ENCODE measurements around the gene GPRC5B.

Gene GPRC5B

GRCh38 chr16:19842426-19843157 is 42.1 kb downstream of the GPRC5B start:
- no peak for DNase-seq

- no peak for DNase-seq
Observed at GRCh38 chr16:19841184-19841583, 43.5 kb downstream of the GPRC5B start.

GRCh38 chr16:19840524-19841110 is 44.0 kb downstream of the GPRC5B start:
- no peak for DNase-seq

- DNase-seq, result no peak
Observed at GRCh38 chr16:19837984-19838707, 46.5 kb downstream of the GPRC5B start.

GRCh38 chr16:19837331-19837980 is 47.2 kb downstream of the GPRC5B start:
- no peak for DNase-seq

GRCh38 chr16:19835968-19836421 is 48.7 kb downstream of the GPRC5B start:
- no peak for DNase-seq

GRCh38 chr16:19835196-19835595 is 49.5 kb downstream of the GPRC5B start:
- DNase-seq, result no peak

GRCh38 chr16:19833581-19833980 is 51.1 kb downstream of the GPRC5B start:
- DNase-seq, result no peak

- no peak for DNase-seq
Observed at GRCh38 chr16:19833176-19833575, 51.5 kb downstream of the GPRC5B start.

GRCh38 chr16:19831678-19832077 is 53.0 kb downstream of the GPRC5B start:
- no peak for DNase-seq

- no peak for DNase-seq
Observed at GRCh38 chr16:19830902-19831560, 53.6 kb downstream of the GPRC5B start.

GRCh38 chr16:19829844-19830692 is 54.6 kb downstream of the GPRC5B start:
- DNase-seq, result no peak

GRCh38 chr16:19824216-19824615 is 60.4 kb downstream of the GPRC5B start:
- no peak for DNase-seq

GRCh38 chr16:19823322-19823721 is 61.3 kb downstream of the GPRC5B start:
- DNase-seq, result no peak

GRCh38 chr16:19822533-19822932 is 62.1 kb downstream of the GPRC5B start:
- DNase-seq, result no peak

- no peak for DNase-seq
Observed at GRCh38 chr16:19817875-19818274, 66.8 kb downstream of the GPRC5B start.

GRCh38 chr16:19817122-19817521 is 67.5 kb downstream of the GPRC5B start:
- no peak for DNase-seq

- DNase-seq, result no peak
Observed at GRCh38 chr16:19815418-19815817, 69.2 kb downstream of the GPRC5B start.

GRCh38 chr16:19812986-19813385 is 71.7 kb downstream of the GPRC5B start:
- no peak for DNase-seq

- DNase-seq, result no peak
Observed at GRCh38 chr16:19810817-19811731, 73.6 kb downstream of the GPRC5B start.

- DNase-seq, result no peak
Observed at GRCh38 chr16:19809693-19810092, 75.0 kb downstream of the GPRC5B start.

All from bone marrow (tissue), 2 donors.